HG02973 (cell line): ENCODE results near the gene ICE2.

Experiments used
- ATAC-seq: cut with Tn5 transposase; IDR thresholded peaks from one replicate; pipeline ENCODE4 v1.9.1; 2021; ENCODE audit warnings: moderate library complexity; ENCODE audit not compliant: unreplicated experiment

Gene ICE2

GRCh38 chr15:60391722-60392315, 87.1 kb downstream of the ICE2 start:
- ATAC-seq: no peak

GRCh38 chr15:60390871-60391501, 88.0 kb downstream of the ICE2 start:
- no peak for ATAC-seq

GRCh38 chr15:60390231-60390630, 88.7 kb downstream of the ICE2 start:
- no peak for ATAC-seq

GRCh38 chr15:60389261-60390077, 89.5 kb downstream of the ICE2 start:
- ATAC-seq: no peak

- no peak for ATAC-seq
Measured at GRCh38 chr15:60387321-60387720, 91.6 kb downstream of the ICE2 start.

GRCh38 chr15:60386615-60387014, 92.3 kb downstream of the ICE2 start:
- no peak for ATAC-seq

GRCh38 chr15:60385620-60386552, 93.1 kb downstream of the ICE2 start:
- no peak for ATAC-seq

- no peak for ATAC-seq
Measured at GRCh38 chr15:60384526-60385126, 94.3 kb downstream of the ICE2 start.

- ATAC-seq: no peak
Measured at GRCh38 chr15:60384053-60384452, 94.9 kb downstream of the ICE2 start.

GRCh38 chr15:60382773-60383674, 95.9 kb downstream of the ICE2 start:
- ATAC-seq: no peak

- no peak for ATAC-seq
Measured at GRCh38 chr15:60381148-60381788, 97.7 kb downstream of the ICE2 start.

GRCh38 chr15:60379525-60380274, 99.2 kb downstream of the ICE2 start:
- ATAC-seq: no peak

- no peak for ATAC-seq
Measured at GRCh38 chr15:60379185-60379524, 99.8 kb downstream of the ICE2 start.

- no peak for ATAC-seq
Measured at GRCh38 chr15:60376677-60377095, 102.3 kb downstream of the ICE2 start.

GRCh38 chr15:60375306-60375705, 103.6 kb downstream of the ICE2 start:
- ATAC-seq: no peak

GRCh38 chr15:60374628-60375081, 104.3 kb downstream of the ICE2 start:
- ATAC-seq: no peak

GRCh38 chr15:60374209-60374608, 104.7 kb downstream of the ICE2 start:
- no peak for ATAC-seq

- no peak for ATAC-seq
Measured at GRCh38 chr15:60373745-60374144, 105.2 kb downstream of the ICE2 start.
